Mesangial cell (primary cell): Measurements from ENCODE around the gene DOK5. TPM values are rescaled to one million over a fixed set of nuclear protein-coding genes. Genes with fewer than 3 reads are reported as not detected.

ENCODE experiments used
- total RNA-seq: library from RNA; depleted of rRNA; stranded (reverse); fragments of >200 nt; gene quantifications from 2 replicates; pipeline ENCODE4 v1.2.3, GENCODE V29; 2015

The DOK5 gene
- total RNA-seq = 1.3 and 6.2 TPM in 2 replicates

DNA sequence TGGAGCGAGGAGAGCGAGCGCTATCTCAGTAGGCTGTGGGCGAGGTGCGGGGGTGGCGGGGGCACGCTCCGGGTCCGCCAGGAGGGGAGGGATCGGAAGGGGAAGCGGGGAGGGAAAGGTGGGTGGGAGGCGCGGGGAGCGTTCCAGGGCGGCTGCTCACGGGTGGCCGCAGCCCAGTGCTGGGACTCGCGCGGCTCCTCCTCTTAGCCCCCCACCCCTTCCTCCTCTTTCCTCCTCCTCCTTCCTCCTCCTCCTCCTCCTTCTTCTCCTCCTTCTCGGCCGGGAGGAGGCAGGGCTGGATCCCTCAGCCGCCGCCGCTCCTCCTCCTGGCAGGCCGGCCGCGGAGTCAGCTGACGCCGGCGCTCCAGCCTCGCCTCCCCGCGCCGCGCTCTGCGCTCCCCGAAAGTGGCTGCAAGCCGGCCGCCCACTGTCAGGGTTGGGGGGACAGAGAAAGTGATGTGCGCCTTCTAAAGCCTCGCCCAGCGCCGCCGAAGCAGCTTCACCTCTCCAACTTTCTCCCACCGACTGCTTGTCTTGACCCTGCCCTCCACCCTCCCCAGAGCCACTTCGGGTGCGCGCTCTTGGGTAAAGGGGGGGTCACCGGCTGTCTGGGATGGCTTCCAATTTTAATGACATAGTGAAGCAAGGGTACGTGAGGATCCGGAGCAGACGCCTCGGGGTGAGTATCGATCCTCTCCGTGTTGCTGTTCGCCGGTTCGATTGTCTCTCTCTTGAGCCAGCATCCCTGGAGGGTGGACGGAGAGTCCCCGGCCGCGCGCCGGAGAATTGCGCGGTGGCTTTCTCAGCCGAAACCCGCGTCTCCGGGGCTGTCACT is at the start of gene DOK5:
DOK5 (plus strand) TSS at position 260 of the 835 bp plus-strand sequence; CDS start at position 614, 354 bp downstream.

